ENCODE results near the gene STAG1. TPM values are rescaled to one million over a fixed set of nuclear protein-coding genes. Genes with fewer than 3 reads are reported as not detected.

Gene STAG1
- total RNA-seq, 4 donors from 2014 or later: 39.3 to 53.3 (median 51.3) TPM

DNA sequence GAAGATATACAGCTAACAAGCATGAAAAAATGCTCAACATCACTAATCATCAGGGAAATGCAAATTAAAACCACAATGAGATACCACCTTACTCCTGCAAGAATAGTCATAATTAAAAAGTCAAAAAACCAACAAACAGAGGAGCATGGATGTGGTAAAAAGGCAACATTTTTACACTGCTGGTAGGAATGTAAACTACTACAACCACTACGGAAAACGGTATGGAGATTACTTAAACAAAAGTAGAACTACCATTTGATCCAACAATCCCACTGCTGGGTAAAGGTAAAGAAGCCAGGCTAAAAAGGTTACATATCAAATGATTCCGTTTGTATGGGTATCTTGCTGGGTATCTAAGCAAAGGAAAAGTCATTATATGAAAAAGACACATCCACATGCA lies 53.8 kb downstream of the STAG1 start:
- peaks cover 0 to 29% (median 0%) of the 10 kb centered on the region in 3 donors for H3K4me1 ChIP-seq
- H3K9me3 ChIP-seq: no peaks in the 10 kb centered on the region
- H3K36me3 ChIP-seq: no peaks in the 10 kb centered on the region
- no peak for ATAC-seq
- H3K4me3 ChIP-seq: no peak overlapping the region
- WGBS, 2 donors (ENCODE audit: low coverage in 1 of 2): 80 to 87% methylated on average over 2 to 3 of the region's 3 CpGs
- TF ChIP-seq POLR2A (IDR thresholded peaks at IDR 0.05): no peak
- no peak for TF ChIP-seq POLR2AphosphoS5 (IDR thresholded peaks at IDR 0.05)
- TF ChIP-seq CTCF (IDR thresholded peaks at IDR 0.05): no peak
- TF ChIP-seq EP300 (IDR thresholded peaks at IDR 0.05): no peak
- no peak overlapping the region for H3K27ac ChIP-seq
- no peaks in the 10 kb centered on the region for H3K27me3 ChIP-seq

GRCh38 chr3:136696797-136697196 lies 55.4 kb downstream of the STAG1 start:
- Histone ChIP-seq H3K27ac (no peak overlapping the region), H3K36me3 (no peaks in the 10 kb centered on the region), H3K4me3 (no peak overlapping the region), H3K9me3 (no peaks in the 10 kb centered on the region), H3K27me3 (no peaks in the 10 kb centered on the region), H3K4me1 (peaks cover 0 to 29% (median 0%) of the 10 kb centered on the region in 3 donors)
- TF ChIP-seq EP300 (IDR thresholded peaks at IDR 0.05) (no peak), POLR2A (IDR thresholded peaks at IDR 0.05) (no peak), POLR2AphosphoS5 (IDR thresholded peaks at IDR 0.05) (no peak), CTCF (IDR thresholded peaks at IDR 0.05) (no peak)
- WGBS, 2 donors (ENCODE audit: low coverage in 1 of 2): 91 to 95% methylated on average over 6 of the region's 6 CpGs
- no peak for ATAC-seq

- peaks cover 0 to 21% (median 0%) of the 10 kb centered on the region in 3 donors for H3K4me1 ChIP-seq
- H3K27ac ChIP-seq: no peak overlapping the region
- no peaks in the 10 kb centered on the region for H3K27me3 ChIP-seq
- no peak for ATAC-seq
- TF ChIP-seq POLR2A (IDR thresholded peaks at IDR 0.05) (no peak), POLR2AphosphoS5 (IDR thresholded peaks at IDR 0.05) (no peak), CTCF (IDR thresholded peaks at IDR 0.05) (no peak)
- no peaks in the 10 kb centered on the region for H3K9me3 ChIP-seq
- no peaks in the 10 kb centered on the region for H3K36me3 ChIP-seq
- WGBS, 2 donors (ENCODE audit: low coverage in 1 of 2): 83 to 95% methylated on average over 1 to 2 of the region's 2 CpGs
- H3K4me3 ChIP-seq: no peak overlapping the region
Observed at GRCh38 chr3:136694321-136694720, 57.9 kb downstream of the STAG1 start.

- Histone ChIP-seq H3K4me3 (no peak overlapping the region), H3K9me3 (no peaks in the 10 kb centered on the region), H3K36me3 (no peaks in the 10 kb centered on the region), H3K27ac (no peak overlapping the region), H3K4me1 (no peaks in the 10 kb centered on the region), H3K27me3 (no peaks in the 10 kb centered on the region)
- no peak for TF ChIP-seq POLR2A (IDR thresholded peaks at IDR 0.05)
- no peak for TF ChIP-seq CTCF (IDR thresholded peaks at IDR 0.05)
- no peak for TF ChIP-seq POLR2AphosphoS5 (IDR thresholded peaks at IDR 0.05)
- no peak for TF ChIP-seq EP300 (IDR thresholded peaks at IDR 0.05)
- no peak for ATAC-seq
- WGBS, 2 donors (ENCODE audit: low coverage in 1 of 2): 80 to 87% methylated on average over 1 to 3 of the region's 3 CpGs
Observed at GRCh38 chr3:136690599-136690998, 61.6 kb downstream of the STAG1 start.

- no peak for ATAC-seq
- H3K4me3 ChIP-seq: no peak overlapping the region
- no peaks in the 10 kb centered on the region for H3K9me3 ChIP-seq
- no peak overlapping the region for H3K27ac ChIP-seq
- TF ChIP-seq POLR2AphosphoS5 (IDR thresholded peaks at IDR 0.05) (no peak), EP300 (IDR thresholded peaks at IDR 0.05) (no peak), CTCF (IDR thresholded peaks at IDR 0.05) (no peak), POLR2A (IDR thresholded peaks at IDR 0.05) (no peak)
- no peaks in the 10 kb centered on the region for H3K27me3 ChIP-seq
- peaks cover 0 to 4% (median 0%) of the 10 kb centered on the region in 3 donors for H3K4me1 ChIP-seq
- 88 to 100% methylated on average over 1 of the region's 1 CpG for WGBS, 2 donors (ENCODE audit: low coverage in 1 of 2)
- H3K36me3 ChIP-seq: no peaks in the 10 kb centered on the region
Observed at GRCh38 chr3:136685882-136686281, 66.3 kb downstream of the STAG1 start.
